Measurements from ENCODE around the gene IL21. TPM values are rescaled to one million over a fixed set of nuclear protein-coding genes. Genes with fewer than 3 reads are reported as not detected.
A peak's percentile ranks its signal among the peaks of the same experiment; 100 is the strongest.
"Not testable (repeated sequence)": the region's sequence is repeated elsewhere in the genome, so short reads cannot be mapped to it uniquely, and the experiment has no call there.

Gene IL21
- total RNA-seq, result not detected
- long read RNA-seq, result 0 reads

- no peak for DNase-seq
- intact Hi-C loops (cut with DNase I, micrococcal nuclease), result no loop called here
- ATAC-seq, result no peak
Measured at GRCh38 chr4:122621016-122621507, at the start of gene IL21. TSS of gene IL21 (minus strand) at chr4:122621066. CDS start at chr4:122621011, 55 bp downstream.

GRCh38 chr4:122669911-122670738 is 49.3 kb upstream of the IL21 start:
- no peak for ATAC-seq
- no peak for DNase-seq

GRCh38 chr4:122668241-122668640 is 47.4 kb upstream of the IL21 start:
- intact Hi-C loops (cut with DNase I, micrococcal nuclease), result no loop called here
- no peak for DNase-seq
- no peak for ATAC-seq

More at GRCh38 chr4:122669911-122670738, 49.3 kb upstream of the IL21 start:
- intact Hi-C loops (cut with DNase I, micrococcal nuclease), result no loop called here

- no peak for ATAC-seq
- DNase-seq, result no peak
- intact Hi-C loops (cut with DNase I, micrococcal nuclease), result no loop called here
Measured at GRCh38 chr4:122666527-122667245, 45.8 kb upstream of the IL21 start.

GRCh38 chr4:122665161-122665929 is 44.5 kb upstream of the IL21 start:
- ATAC-seq (no peak), DNase-seq (no peak)
- intact Hi-C loops (cut with DNase I, micrococcal nuclease), result no loop called here

GRCh38 chr4:122663814-122664610 is 43.1 kb upstream of the IL21 start:
- DNase-seq (no peak), ATAC-seq (no peak)
- intact Hi-C loops (cut with DNase I, micrococcal nuclease), result no loop called here

- ATAC-seq (no peak), DNase-seq (no peak)
- intact Hi-C loops (cut with DNase I, micrococcal nuclease), result no loop called here
Measured at GRCh38 chr4:122663291-122663690, 42.4 kb upstream of the IL21 start.

- intact Hi-C loops (cut with DNase I, micrococcal nuclease), result no loop called here
- no peak for DNase-seq
- ATAC-seq, result no peak
Measured at GRCh38 chr4:122662701-122663100, 41.8 kb upstream of the IL21 start.

- no peak for DNase-seq
- intact Hi-C loops (cut with DNase I, micrococcal nuclease), result no loop called here
- no peak for ATAC-seq
Measured at GRCh38 chr4:122661176-122662160, 40.6 kb upstream of the IL21 start.

GRCh38 chr4:122658818-122659295 is 38.0 kb upstream of the IL21 start:
- DNase-seq, result no peak
- ATAC-seq, result no peak
- intact Hi-C loops (cut with DNase I, micrococcal nuclease), result no loop called here

GRCh38 chr4:122658377-122658776 is 37.5 kb upstream of the IL21 start:
- ATAC-seq, result no peak

GRCh38 chr4:122657553-122657952 is 36.7 kb upstream of the IL21 start:
- no peak for ATAC-seq
- DNase-seq, result no peak
- intact Hi-C loops (cut with DNase I, micrococcal nuclease), result no loop called here

More at GRCh38 chr4:122658377-122658776, 37.5 kb upstream of the IL21 start:
- no peak for DNase-seq
- intact Hi-C loops (cut with DNase I, micrococcal nuclease), result no loop called here

- intact Hi-C loops (cut with DNase I, micrococcal nuclease); ATAC-seq; DNase-seq: not testable (repeated sequence)
Measured at GRCh38 chr4:122656583-122656982, 35.7 kb upstream of the IL21 start.

GRCh38 chr4:122652379-122652778 is 31.5 kb upstream of the IL21 start:
- ATAC-seq, result no peak
- intact Hi-C loops (cut with DNase I, micrococcal nuclease), result no loop called here
- peak in 1 of 2 donors; percentile 33 for DNase-seq

GRCh38 chr4:122650148-122650547 is 29.3 kb upstream of the IL21 start:
- intact Hi-C loops (cut with DNase I, micrococcal nuclease), result no loop called here
- ATAC-seq (no peak), DNase-seq (no peak)

- ATAC-seq (no peak), DNase-seq (no peak)
- intact Hi-C loops (cut with DNase I, micrococcal nuclease), result no loop called here
Measured at GRCh38 chr4:122647656-122648055, 26.8 kb upstream of the IL21 start.

GRCh38 chr4:122643257-122643656 is 22.4 kb upstream of the IL21 start:
- ATAC-seq (no peak), DNase-seq (no peak)
- intact Hi-C loops (cut with DNase I, micrococcal nuclease), result no loop called here

Measured in left colon (tissue), 2 donors.